ENCODE data around the gene ZNF211.

Gene ZNF211

DNA sequence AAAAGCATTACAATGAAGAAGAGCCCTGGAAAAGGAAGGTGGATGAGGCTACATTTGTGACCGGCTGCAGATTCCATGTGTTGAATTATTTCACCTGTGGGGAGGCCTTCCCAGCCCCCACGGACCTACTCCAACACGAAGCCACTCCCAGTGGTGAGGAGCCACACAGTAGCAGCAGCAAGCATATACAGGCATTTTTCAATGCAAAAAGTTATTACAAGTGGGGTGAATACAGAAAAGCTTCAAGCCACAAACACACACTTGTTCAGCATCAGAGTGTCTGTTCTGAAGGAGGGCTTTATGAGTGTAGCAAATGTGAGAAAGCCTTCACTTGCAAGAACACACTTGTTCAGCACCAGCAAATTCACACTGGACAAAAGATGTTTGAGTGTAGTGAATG, 53.8 kb downstream of the ZNF211 start:
- no peak overlapping the region for H3K4me3 ChIP-seq (ENCODE audit: low read length)
- DNase-seq (ENCODE audit: low read depth, low spot score), result no peak
- no peak overlapping the region for H3K27ac ChIP-seq (ENCODE audit: low read length)
- H3K36me3 ChIP-seq (ENCODE audit: control insufficient read depth, insufficient read depth, low read length), result peaks cover 46% of the 10 kb centered on the region
- no peaks in the 10 kb centered on the region for H3K27me3 ChIP-seq (ENCODE audit: control insufficient read depth, insufficient read depth, low read length)
- no peaks in the 10 kb centered on the region for H3K4me1 ChIP-seq (ENCODE audit: control insufficient read depth, insufficient read depth, low read length)
- H3K9me3 ChIP-seq (ENCODE audit: control insufficient read depth, insufficient read depth, low read length), result peaks cover 11% of the 10 kb centered on the region
- no CpG with 5 or more reads among the region's 3 CpGs for WGBS (ENCODE audit: insufficient coverage, insufficient read length)

DNA sequence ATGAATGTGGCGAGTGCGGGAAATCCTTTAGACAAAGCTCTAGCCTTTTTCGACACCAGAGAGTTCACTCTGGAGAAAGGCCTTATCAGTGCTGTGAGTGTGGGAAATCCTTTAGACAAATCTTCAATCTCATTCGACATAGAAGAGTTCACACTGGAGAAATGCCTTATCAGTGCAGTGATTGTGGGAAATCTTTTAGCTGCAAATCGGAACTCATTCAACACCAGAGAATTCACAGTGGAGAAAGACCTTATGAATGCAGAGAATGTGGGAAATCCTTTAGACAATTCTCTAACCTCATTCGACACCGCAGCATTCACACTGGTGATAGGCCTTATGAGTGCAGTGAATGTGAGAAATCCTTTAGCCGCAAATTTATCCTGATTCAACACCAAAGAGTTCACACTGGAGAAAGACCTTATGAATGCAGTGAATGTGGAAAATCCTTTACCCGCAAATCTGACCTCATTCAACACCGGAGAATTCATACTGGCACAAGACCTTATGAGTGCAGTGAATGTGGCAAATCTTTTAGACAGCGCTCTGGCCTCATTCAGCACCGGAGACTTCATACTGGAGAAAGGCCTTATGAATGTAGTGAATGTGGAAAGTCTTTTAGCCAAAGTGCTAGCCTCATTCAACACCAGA, 54.5 kb downstream of the ZNF211 start:
- Histone ChIP-seq H3K9me3 (ENCODE audit: control insufficient read depth, insufficient read depth, low read length) (peaks cover 11% of the 10 kb centered on the region), H3K27ac (ENCODE audit: low read length) (no peak overlapping the region), H3K4me1 (ENCODE audit: control insufficient read depth, insufficient read depth, low read length) (no peaks in the 10 kb centered on the region), H3K36me3 (ENCODE audit: control insufficient read depth, insufficient read depth, low read length) (peaks cover 46% of the 10 kb centered on the region), H3K27me3 (ENCODE audit: control insufficient read depth, insufficient read depth, low read length) (no peaks in the 10 kb centered on the region), H3K4me3 (ENCODE audit: low read length) (no peak overlapping the region)
- no CpG with 5 or more reads among the region's 12 CpGs for WGBS (ENCODE audit: insufficient coverage, insufficient read length)
- no peak for DNase-seq (ENCODE audit: low read depth, low spot score)

DNA sequence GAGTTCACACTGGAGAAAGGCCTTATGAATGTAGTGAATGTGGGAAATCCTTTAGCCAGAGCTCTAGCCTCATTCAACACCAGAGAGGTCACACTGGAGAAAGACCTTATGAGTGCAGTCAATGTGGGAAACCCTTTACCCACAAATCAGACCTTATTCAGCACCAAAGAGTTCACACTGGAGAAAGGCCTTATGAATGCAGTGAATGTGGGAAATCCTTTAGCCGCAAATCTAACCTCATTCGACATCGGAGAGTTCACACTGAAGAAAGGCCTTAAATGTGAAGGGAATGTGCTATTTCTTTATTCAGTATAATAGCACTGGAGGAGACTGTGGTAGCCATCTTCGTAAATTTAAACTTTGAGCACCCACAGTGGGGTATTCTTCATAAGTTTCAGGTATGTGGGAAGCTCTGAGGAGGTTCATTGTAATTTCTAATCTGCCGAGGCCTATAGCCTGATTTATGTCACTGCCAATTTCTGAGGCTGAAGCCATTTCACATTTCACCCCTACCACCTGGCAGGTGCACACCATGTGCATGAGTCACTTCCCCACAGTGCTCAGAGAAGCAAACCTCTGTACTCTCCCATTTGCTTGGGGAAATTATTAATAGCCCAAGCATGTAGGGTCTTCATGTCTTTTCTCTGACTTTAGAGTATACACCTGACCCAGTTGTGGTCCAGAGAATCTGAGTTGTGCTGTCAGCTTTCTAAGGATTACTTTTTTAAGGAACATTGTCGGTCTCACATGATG, 55.2 kb downstream of the ZNF211 start:
- no peak for DNase-seq (ENCODE audit: low read depth, low spot score)
- H3K4me3 ChIP-seq (ENCODE audit: low read length), result no peak overlapping the region
- peaks cover 11% of the 10 kb centered on the region for H3K9me3 ChIP-seq (ENCODE audit: control insufficient read depth, insufficient read depth, low read length)
- no peak overlapping the region for H3K27ac ChIP-seq (ENCODE audit: low read length)
- no peaks in the 10 kb centered on the region for H3K4me1 ChIP-seq (ENCODE audit: control insufficient read depth, insufficient read depth, low read length)
- no CpG with 5 or more reads among the region's 6 CpGs for WGBS (ENCODE audit: insufficient coverage, insufficient read length)
- H3K27me3 ChIP-seq (ENCODE audit: control insufficient read depth, insufficient read depth, low read length), result no peaks in the 10 kb centered on the region
- peaks cover 46% of the 10 kb centered on the region for H3K36me3 ChIP-seq (ENCODE audit: control insufficient read depth, insufficient read depth, low read length)

DNA sequence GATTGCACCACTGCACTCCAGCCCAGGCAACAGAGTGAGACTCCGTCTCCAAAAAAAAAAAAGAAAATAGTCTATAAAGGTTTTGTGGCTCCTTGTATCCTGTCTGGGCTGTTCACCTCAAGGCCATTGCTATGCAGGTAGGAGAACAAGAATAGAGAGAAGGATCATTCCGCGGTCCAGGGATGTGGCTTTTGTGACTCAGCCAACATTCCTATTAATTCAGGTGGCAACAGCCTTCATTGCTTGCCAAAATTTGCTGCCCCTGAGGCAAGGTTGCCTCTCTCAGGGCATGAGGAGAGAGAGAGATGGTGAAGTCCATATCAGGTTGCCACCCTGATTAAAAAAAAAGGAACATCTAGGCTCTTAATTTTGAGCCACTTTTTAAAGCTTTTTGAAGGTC, 56.8 kb downstream of the ZNF211 start:
- H3K27ac ChIP-seq (ENCODE audit: low read length), result no peak overlapping the region
- H3K27me3 ChIP-seq (ENCODE audit: control insufficient read depth, insufficient read depth, low read length), result no peaks in the 10 kb centered on the region
- no peaks in the 10 kb centered on the region for H3K4me1 ChIP-seq (ENCODE audit: control insufficient read depth, insufficient read depth, low read length)
- DNase-seq (ENCODE audit: low read depth, low spot score), result no peak
- H3K9me3 ChIP-seq (ENCODE audit: control insufficient read depth, insufficient read depth, low read length), result peaks cover 11% of the 10 kb centered on the region
- H3K4me3 ChIP-seq (ENCODE audit: low read length), result no peak overlapping the region
- WGBS (ENCODE audit: insufficient coverage, insufficient read length), result no CpG with 5 or more reads among the region's 3 CpGs
- peaks cover 36% of the 10 kb centered on the region for H3K36me3 ChIP-seq (ENCODE audit: control insufficient read depth, insufficient read depth, low read length)
